HCT116 (cell line): ENCODE measurements around the gene FLRT1. TPM values are rescaled to one million over a fixed set of nuclear protein-coding genes. Genes with fewer than 3 reads are reported as not detected.

Experiments
- ATAC-seq: fragments of 200-7000 bp; cut with Tn5 transposase; 2 replicates; pipeline ENCODE4 v1.9.1; 2020; ENCODE audit warnings: mild to moderate bottlenecking, moderate library complexity
- BruUV-seq: library from RNA; stranded (reverse); fragments of 400-500 nt; replicated peaks from 2 replicates; lab custom pipeline; 2021; lab: Mats Ljungman, UMichigan
- CTCF ChIA-PET: fragments of 300-600 bp; sonication (Branson Sonifier 250); formaldehyde crosslinking; loops from one replicate; lab custom pipeline; 2021; ENCODE audit warnings: antibody characterized with exemption; lab: Charles Lee
- POLR2A ChIA-PET: fragments of 300-600, 350-600 bp; sonication (Branson Sonifier 250); formaldehyde crosslinking; loops from one replicate; lab custom pipeline; 2021; ENCODE audit warnings: antibody characterized with exemption; lab: Charles Lee
- RAD21 ChIA-PET, 2 experiments: fragments of 300-600 bp; sonication (Branson Sonifier 250); formaldehyde crosslinking; loops; one replicate each; lab custom pipeline; 2023; ENCODE audit warnings: low total read pairs in 2 of 2; ENCODE audit not compliant: uncharacterized antibody in 2 of 2, unreplicated experiment in 2 of 2, low non-redundant PET in 1 of 2; lab: Charles Lee
- DNase-seq: peaks from one replicate; pipeline ENCODE4 v3.0.0-alpha.2; 2010; ENCODE audit warnings: low read depth, low spot score
- H2AFZ ChIP-seq: fragments of 200-600 bp; shearing (Covaris generic), sonication (generic); 2 replicates; pipeline ENCODE4 v1.6.1; 2017; ENCODE audit warnings: low read depth, mixed run types, mixed read lengths, antibody characterized with exemption, low read length; ENCODE audit not compliant: poor library complexity, severe bottlenecking
- H3K27ac ChIP-seq: 2 replicates; pipeline ENCODE4 v1.5.1; 2012; ENCODE audit warnings: low read depth, low read length
- H3K27me3 ChIP-seq: fragments of 200-600 bp; sonication (generic); 2 replicates; pipeline ENCODE4 v1.6.1; 2016; ENCODE audit warnings: mixed run types, low read length, mixed read lengths; ENCODE audit not compliant: insufficient read depth
- H3K36me3 ChIP-seq, 2 experiments: fragments of 200-500 bp in 1 of 2; fragments of 200-600 bp in 1 of 2; sonication (Bioruptor generic) in 1 of 2; sonication (generic) in 1 of 2; 2 replicates each; pipeline versions ENCODE4 v1.5.1 to v1.6.1; 2014 to 2016; ENCODE audit warnings: low read length in 2 of 2, inconsistent platforms in 1 of 2, mixed read lengths in 1 of 2, mixed run types in 1 of 2; ENCODE audit not compliant: insufficient read depth in 2 of 2, control insufficient read depth in 1 of 2
- H3K4me1 ChIP-seq, 2 experiments: fragments of 200-600 bp in 1 of 2; sonication (generic) in 1 of 2; 2 replicates each; pipeline versions ENCODE4 v1.5.1 to v1.6.1; 2012 to 2017; ENCODE audit warnings: low read length in 2 of 2, inconsistent platforms in 1 of 2, mild to moderate bottlenecking in 1 of 2, mixed read lengths in 1 of 2, mixed run types in 1 of 2, moderate library complexity in 1 of 2; ENCODE audit not compliant: insufficient read depth in 2 of 2, control insufficient read depth in 1 of 2
- H3K4me2 ChIP-seq: fragments of 200-600 bp; sonication (generic); 2 replicates; pipeline ENCODE4 v1.6.1; 2017; ENCODE audit warnings: mixed run types, low read length, mixed read lengths
- H3K4me3 ChIP-seq, 2 experiments: fragments of 200-600 bp in 1 of 2; sonication (generic) in 1 of 2; replicated peaks in 1 of 2; 2 replicates each; pipeline ENCODE4 v1.5.1; 2011 to 2016; ENCODE audit warnings: low read length in 2 of 2, control low read depth in 1 of 2, low read depth in 1 of 2, mild to moderate bottlenecking in 1 of 2, mixed read lengths in 1 of 2, mixed run types in 1 of 2
- H3K79me2 ChIP-seq: fragments of 200-600 bp; sonication (generic); 2 replicates; pipeline ENCODE4 v1.6.1; 2017; ENCODE audit warnings: mild to moderate bottlenecking, mixed run types, low read length, moderate library complexity, mixed read lengths; ENCODE audit not compliant: insufficient read depth
- H3K9ac ChIP-seq: fragments of 200-600 bp; sonication (generic); 2 replicates; pipeline ENCODE4 v1.6.1; 2016; ENCODE audit warnings: low read length, mixed read lengths
- H3K9me2 ChIP-seq: fragments of 200-600 bp; sonication (generic), shearing (Covaris generic); 2 replicates; pipeline ENCODE4 v1.6.1; 2017; ENCODE audit warnings: mixed run types, mild to moderate bottlenecking, moderate library complexity; ENCODE audit not compliant: insufficient read depth
- H3K9me3 ChIP-seq, 2 experiments: fragments of 200-500 bp in 1 of 2; fragments of 200-600 bp in 1 of 2; sonication (Bioruptor generic) in 1 of 2; sonication (generic) in 1 of 2; 2 replicates each; pipeline ENCODE4 v1.6.1; 2014 to 2017; ENCODE audit warnings: low read length in 2 of 2, mixed read lengths in 2 of 2, inconsistent platforms in 1 of 2, low read depth in 1 of 2, mild to moderate bottlenecking in 1 of 2, mixed run types in 1 of 2, moderate library complexity in 1 of 2; ENCODE audit not compliant: control insufficient read depth in 1 of 2, insufficient read depth in 1 of 2
- H4K20me1 ChIP-seq: fragments of 200-600 bp; sonication (generic), shearing (Covaris generic); 2 replicates; pipeline ENCODE4 v1.6.1; 2017; ENCODE audit warnings: mixed run types, mild to moderate bottlenecking, moderate library complexity; ENCODE audit not compliant: insufficient read depth
- FOSL1 ChIP-seq: IDR thresholded peaks from 2 replicates; pipeline ENCODE4 v1.6.1; 2012; ENCODE audit warnings: low read depth
- POLR2A ChIP-seq: IDR thresholded peaks from 2 replicates; pipeline ENCODE4 v1.7.0; 2011; ENCODE audit warnings: borderline replicate concordance; ENCODE audit not compliant: insufficient read depth, insufficient read length; ENCODE audit errors: extremely low read depth
- REST ChIP-seq: IDR thresholded peaks from 2 replicates; pipeline ENCODE4 v1.6.1; 2012; ENCODE audit warnings: low read depth
- SP1 ChIP-seq: IDR thresholded peaks from 2 replicates; pipeline ENCODE4 v1.6.1; 2012; ENCODE audit warnings: low read depth
- intact Hi-C: fragments of 100-400 bp; cut with micrococcal nuclease; formaldehyde crosslinking; loops from 2 replicates; pipeline ENCODE4 v1.10.0; 2022
- total RNA-seq: library from RNA; stranded (reverse); gene quantifications from one replicate; pipeline ENCODE4 v1.2.1, GENCODE V29; 2021; ENCODE audit not compliant: unreplicated experiment

FLRT1 gene
- total RNA-seq, 1 experiment from 2014 or later = 0.15 TPM

- Histone ChIP-seq H2AFZ (no peak overlapping the region), H3K79me2 (no peaks in the 10 kb centered on the region), H3K9ac (no peak overlapping the region), H3K9me2 (no peaks in the 10 kb centered on the region), H3K36me3 (no peaks in the 10 kb centered on the region), H3K27ac (no peak overlapping the region), H3K9me3 (no peaks in the 10 kb centered on the region), H3K4me1 (no peaks in the 10 kb centered on the region), H4K20me1 (no peaks in the 10 kb centered on the region), H3K27me3 (no peaks in the 10 kb centered on the region), H3K4me3 (no peak overlapping the region), H3K4me2 (no peak overlapping the region)
- ChIA-PET RAD21 (no interaction called here), POLR2A (no interaction called here), CTCF (no interaction called here)
- no peak for ATAC-seq
- intact Hi-C loops = no loop called here
- no peak for DNase-seq
- BruUV-seq = no TSS peak
- no peak for TF ChIP-seq FOSL1
- TF ChIP-seq SP1 = no peak
- TF ChIP-seq REST = no peak
- no peak for TF ChIP-seq POLR2A
These were observed 47.8 kb downstream of the FLRT1 start for GRCh38 chr11:64083398-64084080.
